A673 (cell line): ENCODE results near the gene QRICH2.

Experiments used
- EZH2 ChIP-seq: fragments of 200-600 bp; sonication (generic); IDR thresholded peaks from 2 replicates; pipeline ENCODE4 v1.6.1; 2017; ENCODE audit warnings: borderline replicate concordance, low read depth, mild to moderate bottlenecking, mixed read lengths, antibody characterized with exemption, low read length; ENCODE audit not compliant: poor library complexity, severe bottlenecking
- TF ChIP-seq, protein P1 (sequence below): fragments of 300-800, 200-600 bp; sonication (generic); conservative IDR thresholded peaks from 2 replicates; pipeline ENCODE4 v1.5.1; 2017; ENCODE audit warnings: low read depth, mild to moderate bottlenecking, antibody characterized with exemption, low read length, moderate library complexity, mixed read lengths

DNA sequence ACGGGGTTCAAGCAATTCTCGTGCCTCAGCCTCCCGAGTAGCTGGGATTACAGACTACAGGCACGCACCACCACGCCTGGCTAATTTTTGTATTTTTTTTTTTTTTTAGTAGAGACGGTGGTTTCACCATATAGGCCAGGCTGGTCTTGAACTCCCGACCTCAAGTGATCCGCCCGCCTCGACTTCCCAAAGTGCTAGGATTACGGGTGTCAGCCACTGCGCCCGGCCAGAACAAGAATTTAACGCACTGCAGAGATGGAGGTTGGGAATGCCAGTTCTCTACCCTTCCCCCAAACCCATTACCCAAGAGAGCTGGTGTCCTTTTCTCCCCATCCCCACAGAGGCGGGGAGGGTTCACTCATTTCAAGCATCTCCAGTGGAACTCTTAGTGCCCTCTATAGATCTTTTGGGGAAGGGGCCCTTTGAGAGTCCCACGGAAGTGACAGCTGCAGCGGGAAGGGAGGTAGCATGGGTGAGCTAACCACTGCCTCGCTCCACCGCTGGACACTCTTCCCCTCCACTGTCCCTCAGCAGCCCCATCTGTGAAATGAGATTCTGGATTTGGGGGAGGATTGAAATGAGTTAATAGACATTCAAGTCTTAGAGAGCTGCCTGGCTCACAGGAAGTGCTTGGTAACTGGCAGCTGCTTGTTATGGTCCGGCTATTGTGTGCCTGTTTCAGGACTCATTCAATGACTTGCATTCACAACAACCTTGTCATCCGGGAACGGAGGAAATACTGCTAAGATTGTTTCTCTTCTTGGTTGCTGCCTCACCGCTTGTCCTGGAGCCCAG, 46.5 kb downstream of the QRICH2 start:
- TF ChIP-seq, protein P1, sequence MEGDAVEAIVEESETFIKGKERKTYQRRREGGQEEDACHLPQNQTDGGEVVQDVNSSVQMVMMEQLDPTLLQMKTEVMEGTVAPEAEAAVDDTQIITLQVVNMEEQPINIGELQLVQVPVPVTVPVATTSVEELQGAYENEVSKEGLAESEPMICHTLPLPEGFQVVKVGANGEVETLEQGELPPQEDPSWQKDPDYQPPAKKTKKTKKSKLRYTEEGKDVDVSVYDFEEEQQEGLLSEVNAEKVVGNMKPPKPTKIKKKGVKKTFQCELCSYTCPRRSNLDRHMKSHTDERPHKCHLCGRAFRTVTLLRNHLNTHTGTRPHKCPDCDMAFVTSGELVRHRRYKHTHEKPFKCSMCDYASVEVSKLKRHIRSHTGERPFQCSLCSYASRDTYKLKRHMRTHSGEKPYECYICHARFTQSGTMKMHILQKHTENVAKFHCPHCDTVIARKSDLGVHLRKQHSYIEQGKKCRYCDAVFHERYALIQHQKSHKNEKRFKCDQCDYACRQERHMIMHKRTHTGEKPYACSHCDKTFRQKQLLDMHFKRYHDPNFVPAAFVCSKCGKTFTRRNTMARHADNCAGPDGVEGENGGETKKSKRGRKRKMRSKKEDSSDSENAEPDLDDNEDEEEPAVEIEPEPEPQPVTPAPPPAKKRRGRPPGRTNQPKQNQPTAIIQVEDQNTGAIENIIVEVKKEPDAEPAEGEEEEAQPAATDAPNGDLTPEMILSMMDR, result no peak
- TF ChIP-seq EZH2, result no peak
